Karpas-422 (cell line): ENCODE measurements around the gene APLP1. TPM values are rescaled to one million over a fixed set of nuclear protein-coding genes. Genes with fewer than 3 reads are reported as not detected.

Experiments used
- DNase-seq: peaks from one replicate; pipeline ENCODE4 v3.0.0-alpha.2; 2015
- H2AFZ ChIP-seq: fragments of 200-600 bp; sonication (generic); 2 replicates; pipeline ENCODE4 v1.6.1; 2014; ENCODE audit warnings: antibody characterized with exemption, low read length, mixed read lengths
- H3K27ac ChIP-seq: fragments of 200-600 bp; sonication (generic); 2 replicates; pipeline ENCODE4 v1.5.1; 2014; ENCODE audit warnings: mild to moderate bottlenecking, low read length, moderate library complexity
- H3K27me3 ChIP-seq: fragments of 200-600 bp; sonication (generic); 2 replicates; pipeline ENCODE4 v1.6.1; 2014; ENCODE audit warnings: low read length, mixed read lengths
- H3K36me3 ChIP-seq: fragments of 200-600 bp; sonication (generic); 2 replicates; pipeline ENCODE4 v1.6.1; 2014; ENCODE audit warnings: low read length, mixed read lengths; ENCODE audit not compliant: insufficient read depth
- H3K4me1 ChIP-seq: fragments of 200-600 bp; sonication (generic); 2 replicates; pipeline ENCODE4 v1.6.1; 2014; ENCODE audit warnings: mild to moderate bottlenecking, low read length, mixed read lengths
- H3K4me2 ChIP-seq: fragments of 200-600 bp; sonication (generic); 2 replicates; pipeline ENCODE4 v1.6.1; 2014; ENCODE audit warnings: low read length, low read depth, mild to moderate bottlenecking; ENCODE audit not compliant: poor library complexity, severe bottlenecking
- H3K4me3 ChIP-seq: fragments of 200-600 bp; sonication (generic); 2 replicates; pipeline ENCODE4 v1.5.1; 2014; ENCODE audit warnings: mild to moderate bottlenecking, antibody characterized with exemption, low read length, mixed read lengths
- H3K79me2 ChIP-seq: fragments of 200-600 bp; sonication (generic); 2 replicates; pipeline ENCODE4 v1.6.1; 2014; ENCODE audit warnings: mild to moderate bottlenecking, low read length, mixed read lengths
- H3K9ac ChIP-seq: fragments of 200-600 bp; sonication (generic); 2 replicates; pipeline ENCODE4 v1.6.0; 2014; ENCODE audit warnings: low read length
- H3K9me2 ChIP-seq: fragments of 200-600 bp; sonication (generic), shearing (Covaris generic); replicated peaks from 2 replicates; pipeline ENCODE4 v1.6.0; 2014; ENCODE audit warnings: mild to moderate bottlenecking, low read length, moderate library complexity; ENCODE audit not compliant: insufficient read depth
- H3K9me3 ChIP-seq: fragments of 300-700, 200-600 bp; sonication (generic); 2 replicates; pipeline ENCODE4 v1.6.1; 2014; ENCODE audit warnings: low read length, mixed read lengths
- H4K20me1 ChIP-seq: fragments of 200-600 bp; sonication (generic); 2 replicates; pipeline ENCODE4 v1.6.1; 2014; ENCODE audit warnings: mild to moderate bottlenecking, antibody characterized with exemption, low read length, low read depth; ENCODE audit not compliant: insufficient read depth
- total RNA-seq: library from RNA; depleted of rRNA; stranded (reverse); fragments of >200 nt; shearing (Covaris generic); gene quantifications from 2 replicates; pipeline ENCODE4 v1.2.3, GENCODE V29; 2014; ENCODE audit warnings: low replicate concordance

APLP1 gene
- total RNA-seq, 1 experiment from 2014 or later: 9.9 TPM

GRCh38 chr19:35894342-35894741 is 26.0 kb downstream of the APLP1 start:
- no peaks in the 10 kb centered on the region for H3K9me2 ChIP-seq
- H4K20me1 ChIP-seq: no peaks in the 10 kb centered on the region
- H3K4me1 ChIP-seq: peaks cover 9% of the 10 kb centered on the region
- no peak overlapping the region for H3K4me2 ChIP-seq
- no peaks in the 10 kb centered on the region for H3K9me3 ChIP-seq
- no peak for DNase-seq
- no peak overlapping the region for H3K4me3 ChIP-seq
- H3K9ac ChIP-seq: no peak overlapping the region
- peaks cover 18% of the 10 kb centered on the region for H3K79me2 ChIP-seq
- no peaks in the 10 kb centered on the region for H3K27me3 ChIP-seq
- no peak overlapping the region for H2AFZ ChIP-seq
- no peak overlapping the region for H3K27ac ChIP-seq
- peaks cover 7% of the 10 kb centered on the region for H3K36me3 ChIP-seq

- H3K79me2 ChIP-seq: peaks cover 21% of the 10 kb centered on the region
- H4K20me1 ChIP-seq: no peaks in the 10 kb centered on the region
Measured at GRCh38 chr19:35895911-35896642, 27.7 kb downstream of the APLP1 start.

GRCh38 chr19:35896643-35897040 is 28.3 kb downstream of the APLP1 start:
- peak; percentile 24 for DNase-seq
- H3K36me3 ChIP-seq: 0 out of 2 replicates have a peak, but pooled peaks cover 4% of the 10 kb centered on the region
- H3K4me1 ChIP-seq: peaks cover 24% of the 10 kb centered on the region
- no peaks in the 10 kb centered on the region for H3K9me2 ChIP-seq
- no peak overlapping the region for H3K4me2 ChIP-seq
- H3K9me3 ChIP-seq: no peaks in the 10 kb centered on the region
- no peak overlapping the region for H2AFZ ChIP-seq
- no peak overlapping the region for H3K27ac ChIP-seq
- no peaks in the 10 kb centered on the region for H3K27me3 ChIP-seq
- H3K4me3 ChIP-seq: no peak overlapping the region
- no peaks in the 10 kb centered on the region for H4K20me1 ChIP-seq
- no peak overlapping the region for H3K9ac ChIP-seq
- peaks cover 21% of the 10 kb centered on the region for H3K79me2 ChIP-seq

More at GRCh38 chr19:35895911-35896642, 27.7 kb downstream of the APLP1 start:
- no peak overlapping the region for H3K4me3 ChIP-seq
- no peak overlapping the region for H3K27ac ChIP-seq
- H2AFZ ChIP-seq: no peak overlapping the region
- H3K36me3 ChIP-seq: peaks cover 5% of the 10 kb centered on the region; the same call in 1 of the 2 replicates
- H3K4me1 ChIP-seq: peaks cover 19% of the 10 kb centered on the region
- H3K27me3 ChIP-seq: no peaks in the 10 kb centered on the region
- no peak overlapping the region for H3K9ac ChIP-seq
- H3K9me2 ChIP-seq: no peaks in the 10 kb centered on the region
- DNase-seq: peak; percentile 34
- no peak overlapping the region for H3K4me2 ChIP-seq
- no peaks in the 10 kb centered on the region for H3K9me3 ChIP-seq

- Histone ChIP-seq H2AFZ (no peak overlapping the region; the same call in 1 of the 2 replicates), H3K9me2 (no peaks in the 10 kb centered on the region), H3K9me3 (no peaks in the 10 kb centered on the region), H3K4me3 (peak overlapping the region; percentile 94), H4K20me1 (no peaks in the 10 kb centered on the region), H3K9ac (peak overlapping the region; percentile 99), H3K79me2 (peaks cover 21% of the 10 kb centered on the region), H3K36me3 (0 out of 2 replicates have a peak, but pooled peaks cover 4% of the 10 kb centered on the region), H3K27me3 (no peaks in the 10 kb centered on the region), H3K4me1 (peaks cover 37% of the 10 kb centered on the region), H3K4me2 (peak overlapping the region; percentile 100), H3K27ac (peak overlapping the region; percentile 59; the same call in 1 of the 2 replicates)
- no peak for DNase-seq
Measured at GRCh38 chr19:35897706-35898451, 29.5 kb downstream of the APLP1 start.

- Histone ChIP-seq H3K36me3 (0 out of 2 replicates have a peak, but pooled peaks cover 4% of the 10 kb centered on the region), H3K9ac (peak overlapping the region; percentile 99), H3K9me2 (no peaks in the 10 kb centered on the region), H3K27ac (peak overlapping the region; percentile 59), H3K79me2 (peaks cover 21% of the 10 kb centered on the region), H3K4me3 (peak overlapping the region; percentile 94), H3K27me3 (no peaks in the 10 kb centered on the region), H4K20me1 (no peaks in the 10 kb centered on the region), H3K9me3 (no peaks in the 10 kb centered on the region), H3K4me1 (peaks cover 43% of the 10 kb centered on the region), H2AFZ (peak overlapping the region; percentile 81), H3K4me2 (peak overlapping the region; percentile 100)
- DNase-seq: no peak
Measured at GRCh38 chr19:35898499-35898809, 30.1 kb downstream of the APLP1 start.

DNA sequence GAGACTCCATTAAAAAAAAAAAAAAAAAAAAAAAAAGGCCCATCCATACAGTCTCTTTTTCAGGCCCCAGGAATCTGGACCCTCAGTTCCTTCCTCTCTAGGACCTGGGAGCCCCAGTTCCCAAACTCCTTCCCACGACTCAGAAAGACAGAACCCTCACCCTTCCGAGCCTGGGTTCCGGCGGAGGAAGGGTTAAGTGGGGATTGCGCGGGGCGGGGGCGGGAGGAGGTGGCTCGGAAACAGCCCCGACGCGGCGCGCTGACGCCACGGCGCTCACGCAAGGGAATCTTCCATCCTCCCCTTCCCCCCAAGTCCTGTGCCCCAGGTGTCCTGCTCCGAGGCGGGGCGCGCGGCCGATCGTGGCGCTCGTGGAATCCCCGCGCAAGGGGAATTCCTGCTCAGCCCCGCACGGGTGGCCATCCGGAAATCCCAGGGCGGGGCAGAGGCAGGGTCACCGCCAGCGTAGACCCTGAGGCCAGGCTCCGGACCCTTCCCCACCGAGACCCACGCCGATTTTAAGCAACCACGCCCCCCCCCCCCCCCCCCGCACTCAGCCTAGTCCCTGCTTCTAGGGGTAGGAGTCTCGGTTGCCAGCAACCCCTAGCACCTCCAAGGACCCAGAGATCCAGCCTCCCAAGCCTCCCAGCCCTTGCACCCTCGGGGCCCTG is 31.3 kb downstream of the APLP1 start:
- Histone ChIP-seq H3K27me3 (no peaks in the 10 kb centered on the region), H3K79me2 (peaks cover 21% of the 10 kb centered on the region), H3K9ac (peak overlapping the region; percentile 99), H3K36me3 (0 out of 2 replicates have a peak, but pooled peaks cover 4% of the 10 kb centered on the region), H3K27ac (peak overlapping the region; percentile 77), H3K9me3 (no peaks in the 10 kb centered on the region), H3K9me2 (no peaks in the 10 kb centered on the region), H3K4me3 (peak overlapping the region; percentile 94), H3K4me2 (peak overlapping the region; percentile 100), H3K4me1 (peaks cover 48% of the 10 kb centered on the region), H2AFZ (peak overlapping the region; percentile 54; the same call in 1 of the 2 replicates), H4K20me1 (no peaks in the 10 kb centered on the region)
- peak; percentile 95 for DNase-seq

GRCh38 chr19:35901055-35901644 is 32.8 kb downstream of the APLP1 start:
- Histone ChIP-seq H3K9ac (0 out of 2 replicates have a peak overlapping the region, but pooled peaks have one; percentile 23), H2AFZ (no peak overlapping the region), H3K79me2 (peaks cover 21% of the 10 kb centered on the region), H3K27ac (no peak overlapping the region), H3K4me2 (peak overlapping the region; percentile 100), H3K36me3 (0 out of 2 replicates have a peak, but pooled peaks cover 4% of the 10 kb centered on the region), H3K27me3 (no peaks in the 10 kb centered on the region), H4K20me1 (no peaks in the 10 kb centered on the region), H3K9me2 (no peaks in the 10 kb centered on the region), H3K4me1 (peaks cover 48% of the 10 kb centered on the region), H3K4me3 (no peak overlapping the region), H3K9me3 (no peaks in the 10 kb centered on the region)
- DNase-seq: no peak
